K562 (cell line): ENCODE results near the gene UFSP1. TPM values are rescaled to one million over a fixed set of nuclear protein-coding genes. Genes with fewer than 3 reads are reported as not detected.
A peak's percentile ranks its signal among the peaks of the same experiment; 100 is the strongest.

Experiments
- ARNT ChIP-seq, 2 experiments: fragments of 450-650 bp; IDR thresholded peaks; 2 replicates each; pipeline ENCODE4 v1.6.1; 2016; ENCODE audit warnings: mild to moderate bottlenecking in 1 of 2
- BRCA1 ChIP-seq, 2 experiments: fragments of 450-650 bp in 1 of 2; sonication (generic) in 1 of 2; formaldehyde crosslinking in 1 of 2; IDR thresholded peaks; 2 replicates each; pipeline versions ENCODE4 v1.5.0 to v1.6.1; 2017 to 2020; ENCODE audit warnings: mild to moderate bottlenecking in 1 of 2, missing genetic modification reagents in 1 of 2
- CCNT2 ChIP-seq: IDR thresholded peaks from 2 replicates; pipeline ENCODE4 v1.6.1; 2011; ENCODE audit warnings: borderline replicate concordance, low read depth, mild to moderate bottlenecking, moderate library complexity, mixed read lengths, low read length; ENCODE audit not compliant: insufficient read length; ENCODE audit errors: extremely low read depth
- ELK3 ChIP-seq: fragments of 450-650 bp; formaldehyde crosslinking; IDR thresholded peaks from 2 replicates; pipeline ENCODE4 v1.4.0; 2020; ENCODE audit warnings: mild to moderate bottlenecking
- ETV1 ChIP-seq: fragments of 450-650 bp; conservative IDR thresholded peaks from 2 replicates; pipeline ENCODE4 v1.6.1; 2016; ENCODE audit warnings: missing genetic modification characterization, control low read depth, low read depth, missing compliant biosample characterization
- GTF2E2 ChIP-seq: fragments of 200-800 bp; sonication (Bioruptor generic); IDR thresholded peaks from 2 replicates; pipeline ENCODE4 v1.6.1; 2016; ENCODE audit warnings: missing genetic modification characterization, missing compliant biosample characterization
- HDAC2 ChIP-seq: fragments of 450-650 bp; IDR thresholded peaks from 2 replicates; pipeline ENCODE4 v1.6.1; 2016; ENCODE audit warnings: mild to moderate bottlenecking
- HNRNPLL ChIP-seq: fragments of 200-400 bp; formaldehyde crosslinking; IDR thresholded peaks from 2 replicates; pipeline ENCODE4 v1.6.1; 2017; ENCODE audit warnings: low read length, low read depth, mild to moderate bottlenecking; ENCODE audit not compliant: poor library complexity, severe bottlenecking
- JUN ChIP-seq, 2 experiments: sonication (generic) in 1 of 2; formaldehyde crosslinking in 1 of 2; IDR thresholded peaks; 2 replicates each; pipeline versions ENCODE4 v1.6.1 to v1.8.0; 2012 to 2022; ENCODE audit warnings: borderline replicate concordance in 2 of 2, mild to moderate bottlenecking in 2 of 2, improper control_type of control experiment in 1 of 2, low read depth in 1 of 2, low read length in 1 of 2, missing genetic modification reagents in 1 of 2
- KHSRP ChIP-seq: fragments of 450-650 bp; IDR thresholded peaks from 2 replicates; pipeline ENCODE4 v1.6.1; 2017
- KLF1 ChIP-seq: fragments of 450-650 bp; IDR thresholded peaks from 2 replicates; pipeline ENCODE4 v1.6.1; 2016; ENCODE audit warnings: missing genetic modification characterization, missing compliant biosample characterization
- MBD2 ChIP-seq: sonication (generic); IDR thresholded peaks from 2 replicates; pipeline ENCODE4 v1.6.1; 2016; ENCODE audit warnings: low read depth, borderline replicate concordance
- MLX ChIP-seq, 2 experiments: fragments of 450-650 bp in 1 of 2; sonication (generic) in 1 of 2; formaldehyde crosslinking; conservative IDR thresholded peaks; 2 replicates each; pipeline versions ENCODE4 v1.4.0 to v1.8.1; 2020 to 2022; ENCODE audit warnings: mild to moderate bottlenecking in 1 of 2, missing genetic modification reagents in 1 of 2
- MTA3 ChIP-seq: fragments of 450-650 bp; formaldehyde crosslinking; IDR thresholded peaks from 2 replicates; pipeline ENCODE4 v1.6.1; 2017; ENCODE audit warnings: mild to moderate bottlenecking, borderline replicate concordance
- NR2C2 ChIP-seq, 2 experiments: fragments of 200-800 bp in 1 of 2; sonication (Bioruptor generic) in 1 of 2; sonication (generic) in 1 of 2; formaldehyde crosslinking in 1 of 2; IDR thresholded peaks; 2 replicates each; pipeline versions ENCODE4 v1.6.1 to v1.8.0; 2016 to 2022; ENCODE audit warnings: mild to moderate bottlenecking in 1 of 2, missing compliant biosample characterization in 1 of 2, missing genetic modification characterization in 1 of 2, missing genetic modification reagents in 1 of 2
- RBM17 ChIP-seq: fragments of 200-400 bp; formaldehyde crosslinking; IDR thresholded peaks from 2 replicates; pipeline ENCODE4 v1.6.1; 2017; ENCODE audit warnings: low read depth, mild to moderate bottlenecking, low read length, borderline replicate concordance
- SMAD1 ChIP-seq: fragments of 150-350 bp; IDR thresholded peaks from 2 replicates; pipeline ENCODE4 v1.6.1; 2014; ENCODE audit warnings: low read length, low read depth; ENCODE audit not compliant: partially characterized antibody
- ZMIZ1 ChIP-seq, 2 experiments: fragments of 150-350 bp in 1 of 2; IDR thresholded peaks; 2 replicates each; pipeline ENCODE4 v1.6.1; 2012 to 2016; ENCODE audit warnings: low read depth in 2 of 2, low read length in 2 of 2, mild to moderate bottlenecking in 1 of 2, moderate library complexity in 1 of 2
- ZNF41 ChIP-seq: fragments of 250-450 bp; sonication (Bioruptor Pico); conservative IDR thresholded peaks from 2 replicates; pipeline ENCODE4 v1.4.0; 2020; ENCODE audit warnings: mild to moderate bottlenecking
- ZNF644 ChIP-seq: fragments of 200-800 bp; sonication (Bioruptor generic); IDR thresholded peaks from 2 replicates; pipeline ENCODE4 v1.6.1; 2016; ENCODE audit warnings: low read depth, missing genetic modification characterization, missing compliant biosample characterization
- ZNF766 ChIP-seq: fragments of 200-800 bp; sonication (Bioruptor generic); conservative IDR thresholded peaks from 2 replicates; pipeline ENCODE4 v1.6.1; 2016; ENCODE audit warnings: missing genetic modification characterization, missing compliant biosample characterization
- polyA plus RNA-seq, 8 experiments: library from polyadenylated mRNA; depleted of rRNA in 4 of 8; stranded (reverse) in 5 of 8; unstranded in 3 of 8; fragments of >200 nt; fragmentation: Nextera tagmentation in 2 of 8; fragmentation: Illumina TruSeq in 1 of 8; extraction: Ambion mirVana in 2 of 8; extraction: Trizol in 1 of 8; gene quantifications; 2 replicates each; pipeline versions ENCODE4 v1.2.1 to v1.2.3, GENCODE V29; 2011 to 2014; ENCODE audit warnings: inconsistent platforms in 1 of 8, missing spikeins in 1 of 8
- total RNA-seq, 7 experiments: library from RNA; depleted of rRNA in 6 of 7; stranded (reverse); fragments of >200 nt in 6 of 7; fragmentation: Illumina TruSeq in 2 of 7; extraction: Trizol in 2 of 7; gene quantifications; 2 replicates each; pipeline versions ENCODE4 v1.2.1 to v1.2.3, GENCODE V29; 2011 to 2021; ENCODE audit warnings: low replicate concordance in 1 of 7

Gene UFSP1
- total and polyA plus RNA-seq, 9 of the 15 experiments (the other 6 are each of a cell fraction or from before 2014, with no cell fraction given), result 0.50 to 18.8 (median 2.1) TPM

DNA sequence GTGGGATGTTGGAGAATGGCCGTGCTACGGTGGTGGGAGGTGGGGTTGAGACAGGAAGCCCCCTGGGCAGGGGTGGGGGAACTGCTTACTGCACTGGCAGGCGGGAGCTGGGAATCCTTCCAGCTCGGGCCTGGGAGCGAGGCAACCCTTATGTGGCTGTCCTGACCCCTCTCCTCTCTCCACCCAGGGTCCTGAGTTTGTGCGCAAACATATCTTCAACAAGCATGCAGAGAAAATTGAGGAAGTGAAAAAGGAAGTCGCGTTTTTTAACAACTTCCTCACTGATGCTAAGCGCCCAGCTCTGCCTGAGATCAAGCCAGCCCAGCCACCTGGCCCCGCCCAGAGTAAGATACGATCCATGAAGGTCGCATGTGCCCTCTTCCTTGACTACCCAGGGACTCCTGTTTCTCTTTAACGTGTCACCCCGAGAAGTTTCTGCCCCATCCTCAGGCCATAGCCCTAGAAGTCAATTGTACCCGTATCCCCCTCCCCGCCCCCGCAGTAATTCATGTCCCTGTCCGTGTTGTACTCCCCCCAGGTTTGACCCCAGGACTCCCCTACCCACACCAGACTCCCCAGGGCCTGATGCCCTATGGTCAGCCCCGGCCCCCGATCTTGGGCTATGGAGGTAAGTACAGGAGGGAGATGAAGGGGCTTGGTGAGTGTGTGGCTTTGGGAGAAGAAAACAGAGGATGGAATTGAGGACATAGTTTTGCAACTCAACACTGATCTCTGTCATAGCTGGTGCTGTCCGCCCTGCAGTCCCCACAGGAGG is 1.8 kb downstream of the UFSP1 start (continued):
- TF ChIP-seq RBM17, result no peak
- peak; percentile 29; the same call in 1 of the 2 replicates for TF ChIP-seq KLF1 (tag)
- TF ChIP-seq JUN (IDR thresholded peaks at IDR 0.05; ENCODE audit: borderline replicate concordance, low read depth, low read length), result no peak
- TF ChIP-seq JUN (CRISPR knock-in tag; IDR thresholded peaks at IDR 0.05; ENCODE audit: borderline replicate concordance), result no peak
- TF ChIP-seq ZNF644 (tag), result no peak
- no peak for TF ChIP-seq NR2C2 (CRISPR knock-in tag; IDR thresholded peaks at IDR 0.05)
- TF ChIP-seq NR2C2 (tag; IDR thresholded peaks at IDR 0.05), result no peak
- TF ChIP-seq ZNF766, result peak; percentile 78; the same call in 1 of the 2 replicates
- no peak for TF ChIP-seq CCNT2
- no peak for TF ChIP-seq MLX (CRISPR knock-in tag; conservative IDR thresholded peaks at IDR 0.05)
- TF ChIP-seq BRCA1 (IDR thresholded peaks at IDR 0.05), result no peak
- 0 out of 2 replicates have a peak, but pooled peaks have one; percentile 9 for TF ChIP-seq BRCA1 (CRISPR knock-in tag; IDR thresholded peaks at IDR 0.05)
- TF ChIP-seq ZMIZ1 (IDR thresholded peaks at IDR 0.05; ENCODE audit: low read depth in 2 of 2, low read length in 2 of 2), result no peak
- no peak for TF ChIP-seq ARNT (IDR thresholded peaks at IDR 0.05)
- TF ChIP-seq SMAD1, result no peak
- TF ChIP-seq ZNF41 (CRISPR knock-in tag), result no peak
- no peak for TF ChIP-seq HDAC2
- no peak for TF ChIP-seq MTA3
- no peak for TF ChIP-seq KHSRP
- peak; percentile 24 for TF ChIP-seq HNRNPLL
- TF ChIP-seq ELK3 (CRISPR knock-in tag), result no peak
- TF ChIP-seq MBD2, result peak; percentile 45; the same call in 1 of the 2 replicates
- TF ChIP-seq ETV1 (tag), result no peak; the same call in 1 of the 2 replicates
- TF ChIP-seq GTF2E2 (tag), result no peak
